HUES48 (cell line): ENCODE results near the gene DBN1.
A peak's percentile ranks its signal among the peaks of the same experiment; 100 is the strongest.

Experiments
- H3K27ac ChIP-seq: one replicate; pipeline ENCODE4 v1.7.0; 2013; ENCODE audit warnings: low read depth, low read length, inconsistent platforms
- H3K27me3 ChIP-seq: 2 replicates; pipeline ENCODE4 v1.6.1; 2013; ENCODE audit warnings: mild to moderate bottlenecking, low read length; ENCODE audit not compliant: control insufficient read depth, insufficient read depth
- H3K36me3 ChIP-seq: 2 replicates; pipeline ENCODE4 v1.6.1; 2013; ENCODE audit warnings: low read length; ENCODE audit not compliant: control insufficient read depth, insufficient read depth
- H3K4me1 ChIP-seq: 2 replicates; pipeline ENCODE4 v1.6.1; 2013; ENCODE audit warnings: mild to moderate bottlenecking, low read length; ENCODE audit not compliant: control insufficient read depth, insufficient read depth
- H3K4me3 ChIP-seq: 2 replicates; pipeline ENCODE4 v1.5.1; 2013; ENCODE audit warnings: mild to moderate bottlenecking, low read depth, low read length
- H3K9ac ChIP-seq: 2 replicates; pipeline ENCODE4 v1.6.1; 2013; ENCODE audit warnings: mild to moderate bottlenecking, low read depth, low read length, moderate library complexity
- H3K9me3 ChIP-seq: 2 replicates; pipeline ENCODE4 v1.6.1; 2013; ENCODE audit warnings: low read length; ENCODE audit not compliant: control insufficient read depth, insufficient read depth

DBN1 gene

DNA sequence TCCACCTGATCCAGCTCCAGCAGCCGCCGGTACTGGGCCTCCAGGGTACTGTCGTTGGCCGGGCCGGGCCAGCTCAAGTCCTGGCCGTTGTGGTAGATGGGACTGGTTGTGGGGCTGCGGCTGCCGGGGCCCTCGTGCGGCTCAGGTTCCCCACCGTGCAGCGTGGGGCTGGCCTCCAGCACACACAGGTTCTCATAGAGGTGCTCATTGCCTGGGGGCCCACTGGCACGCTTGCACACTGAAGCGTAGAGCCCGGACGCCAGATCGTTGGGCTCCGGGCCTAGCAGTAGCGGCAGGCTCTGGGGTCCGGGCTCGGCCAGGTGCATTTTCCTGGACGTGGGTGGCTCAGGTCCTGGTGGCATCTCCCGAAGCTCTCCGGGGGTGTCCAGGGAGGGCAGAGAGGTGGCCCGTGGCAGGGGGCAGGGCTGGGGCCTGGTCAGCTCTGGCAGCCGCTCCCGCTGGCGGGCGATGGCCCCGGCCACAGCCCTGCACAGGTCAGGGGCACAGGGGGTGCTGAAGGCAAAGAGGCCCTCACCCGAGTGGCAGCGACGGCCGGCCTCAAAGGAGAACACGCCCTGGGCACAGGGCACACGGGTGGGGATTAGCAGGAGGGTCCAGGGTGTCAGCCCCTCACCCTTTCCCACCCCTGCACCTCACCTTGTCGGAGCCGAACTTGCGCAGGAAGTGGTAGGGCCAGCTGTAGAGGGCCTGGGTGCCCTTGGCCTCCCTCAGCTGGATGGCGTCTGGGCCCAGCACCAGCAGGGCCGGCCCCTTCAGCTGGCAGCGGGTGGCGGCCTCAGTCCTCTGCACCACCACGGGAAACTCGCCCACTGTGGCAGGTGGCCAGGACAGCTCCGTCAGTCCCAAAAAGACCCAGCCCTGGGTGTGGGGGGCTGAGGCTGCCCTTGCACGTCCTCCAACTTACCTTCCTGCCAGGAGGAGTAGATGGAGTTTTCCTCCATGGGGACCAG, 30.9 kb upstream of the DBN1 start:
- Histone ChIP-seq H3K9me3 (no peaks in the 10 kb centered on the region), H3K4me3 (no peak overlapping the region), H3K27me3 (0 out of 2 replicates have a peak, but pooled peaks cover 6% of the 10 kb centered on the region), H3K9ac (no peak overlapping the region), H3K27ac (no peak overlapping the region), H3K4me1 (peaks cover 15% of the 10 kb centered on the region), H3K36me3 (peaks cover 8% of the 10 kb centered on the region; the same call in 1 of the 2 replicates)

DNA sequence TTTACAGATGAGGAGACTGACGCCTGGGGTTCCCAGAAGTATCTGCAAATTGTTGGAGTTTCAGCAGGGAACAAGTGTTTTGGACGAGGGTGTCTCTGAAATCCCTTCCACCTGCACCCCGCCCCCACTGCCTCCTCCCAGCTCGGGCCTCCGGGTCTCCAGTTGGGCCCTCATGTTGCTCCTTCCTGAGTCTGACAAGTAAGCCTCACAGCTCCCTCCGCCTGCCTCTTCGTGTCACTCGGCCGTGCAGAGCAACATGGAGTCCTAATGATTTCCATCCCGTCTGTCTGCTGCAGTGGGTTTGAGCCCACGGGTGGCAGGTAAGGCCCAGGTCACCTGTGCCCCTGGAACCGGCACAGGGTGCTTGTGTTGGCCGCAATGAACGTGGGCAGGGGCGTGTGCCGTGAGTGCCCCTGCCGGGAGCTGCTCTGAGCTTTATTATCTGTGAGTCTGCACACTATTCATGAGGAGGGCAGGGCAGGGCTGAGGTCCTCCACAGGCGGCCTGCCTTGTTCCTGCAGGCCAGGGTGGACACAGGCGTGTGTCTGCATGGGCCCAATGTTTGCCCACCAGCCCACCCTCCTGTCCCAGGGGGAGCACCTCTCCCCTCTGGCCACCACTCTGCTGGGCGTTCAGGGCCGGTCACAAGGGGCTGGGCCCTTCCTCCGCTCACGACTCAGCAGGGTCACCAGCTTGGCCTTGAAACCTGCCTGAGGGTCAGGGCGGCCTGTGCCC, 30.1 kb upstream of the DBN1 start:
- peaks cover 13% of the 10 kb centered on the region for H3K4me1 ChIP-seq

DNA sequence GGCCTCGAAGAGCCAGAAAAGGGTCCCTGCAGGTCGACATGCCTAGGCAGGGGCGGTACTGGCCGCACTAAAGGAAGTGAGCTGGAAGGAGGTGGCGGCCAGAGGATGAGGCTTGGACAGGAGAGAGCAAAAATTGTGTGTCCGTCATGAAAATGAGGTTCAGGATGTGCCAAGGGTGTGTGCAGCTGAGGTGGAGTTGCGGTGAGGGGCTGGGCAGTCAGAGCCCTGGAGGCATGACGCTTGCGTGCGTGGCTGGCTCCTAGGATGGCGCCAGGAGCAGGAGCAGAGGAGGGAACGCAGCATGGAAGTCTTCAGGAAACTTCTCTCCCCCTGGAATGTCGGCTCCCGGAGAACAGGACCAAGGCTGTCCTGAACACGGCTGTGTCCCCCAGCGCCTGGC, 29.5 kb upstream of the DBN1 start:
- Histone ChIP-seq H3K27me3 (peaks cover 16% of the 10 kb centered on the region), H3K4me3 (no peak overlapping the region), H3K9ac (no peak overlapping the region), H3K27ac (no peak overlapping the region), H3K4me1 (peaks cover 16% of the 10 kb centered on the region), H3K36me3 (no peaks in the 10 kb centered on the region), H3K9me3 (no peaks in the 10 kb centered on the region)

More for the DNA sequence above, 30.1 kb upstream of the DBN1 start:
- H3K27ac ChIP-seq: no peak overlapping the region
- no peaks in the 10 kb centered on the region for H3K9me3 ChIP-seq
- no peak overlapping the region for H3K4me3 ChIP-seq
- H3K9ac ChIP-seq: no peak overlapping the region
- peaks cover 12% of the 10 kb centered on the region for H3K27me3 ChIP-seq
- peaks cover 3% of the 10 kb centered on the region; the same call in 1 of the 2 replicates for H3K36me3 ChIP-seq

DNA sequence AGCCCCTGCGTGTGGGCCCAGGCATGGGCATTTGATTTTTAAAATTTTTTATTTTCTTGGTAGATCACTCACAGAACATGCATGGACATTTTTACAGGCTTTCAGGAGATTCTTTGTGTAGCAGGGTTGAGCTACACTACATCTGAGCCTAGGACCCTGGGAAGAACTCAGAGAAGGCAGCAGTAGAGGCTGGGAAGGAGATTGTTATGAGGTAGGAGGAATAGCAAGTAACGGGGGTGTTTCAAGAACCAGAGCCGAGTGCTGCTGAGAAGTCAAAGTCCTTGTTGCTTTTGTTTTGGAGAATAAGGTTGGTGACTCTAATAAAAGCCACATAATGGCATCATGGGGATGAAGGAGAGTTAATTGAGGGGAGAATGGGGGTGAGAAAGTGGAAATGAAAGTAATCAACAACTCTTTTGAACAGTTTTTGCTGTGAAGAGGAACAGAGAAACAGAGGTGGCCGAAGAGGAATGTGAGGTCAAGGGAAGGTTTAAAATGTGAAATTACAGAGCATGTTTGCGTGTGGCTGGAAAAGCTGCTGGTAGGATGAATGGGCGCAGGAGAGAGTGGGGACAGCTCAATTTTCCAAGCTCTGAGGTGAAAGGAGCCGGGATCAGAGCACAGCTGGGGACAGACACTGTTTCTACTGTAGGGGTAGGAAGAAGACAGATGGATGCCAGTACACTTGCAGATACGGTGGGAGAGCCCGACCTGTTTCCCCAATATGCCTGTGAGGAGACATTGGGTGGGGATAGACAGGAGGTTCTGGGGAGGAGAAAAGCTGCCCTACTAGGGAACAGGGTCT, 28.6 kb upstream of the DBN1 start:
- Histone ChIP-seq H3K9me3 (no peaks in the 10 kb centered on the region), H3K4me3 (no peak overlapping the region), H3K27me3 (peaks cover 16% of the 10 kb centered on the region), H3K9ac (no peak overlapping the region), H3K4me1 (peaks cover 16% of the 10 kb centered on the region), H3K27ac (no peak overlapping the region), H3K36me3 (no peaks in the 10 kb centered on the region)

DNA sequence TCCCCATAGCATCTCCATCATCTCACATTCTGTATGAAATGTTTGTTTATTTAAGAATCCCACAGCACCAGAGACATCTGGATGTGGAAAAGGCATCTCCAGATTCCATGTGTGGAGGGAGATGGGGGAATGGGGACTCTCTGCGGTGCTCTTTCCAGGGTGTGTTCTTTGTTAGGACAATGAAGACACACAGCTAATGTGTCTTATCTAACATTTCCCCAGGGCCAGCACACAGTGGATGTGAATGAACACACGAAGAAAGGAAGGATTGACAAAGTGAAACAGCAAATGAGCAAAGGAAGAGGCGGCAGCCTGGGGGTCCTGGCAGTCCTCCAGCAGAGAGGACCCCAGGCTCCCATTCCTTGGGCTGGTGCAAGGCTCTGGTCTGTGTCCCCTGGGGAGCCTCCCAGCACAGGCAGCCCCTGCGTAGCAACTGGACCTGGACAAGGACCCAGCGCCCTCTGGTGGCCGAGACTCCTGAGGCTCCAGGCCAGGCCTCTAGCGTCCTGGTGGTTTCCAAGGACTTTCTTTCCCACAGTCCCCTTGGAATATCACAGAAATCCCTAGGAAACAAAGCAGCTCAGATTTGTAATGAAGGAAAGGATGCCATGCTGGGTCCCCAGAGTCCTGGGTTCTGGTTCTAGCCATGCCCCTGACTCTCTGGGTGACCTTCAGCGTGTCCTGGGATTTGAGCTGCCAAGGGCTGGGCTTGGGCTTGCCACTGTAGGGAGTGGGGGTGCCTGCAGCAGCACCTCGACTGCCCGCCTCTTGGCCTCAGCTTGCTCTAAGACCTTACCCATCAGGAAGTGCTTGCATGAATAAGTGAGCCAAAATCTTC, 27.5 kb upstream of the DBN1 start:
- peaks cover 1% of the 10 kb centered on the region; the same call in 1 of the 2 replicates for H3K36me3 ChIP-seq
- H3K27me3 ChIP-seq: peaks cover 16% of the 10 kb centered on the region
- no peak overlapping the region for H3K4me3 ChIP-seq
- H3K27ac ChIP-seq: peak overlapping the region; percentile 5
- H3K9me3 ChIP-seq: no peaks in the 10 kb centered on the region
- peaks cover 23% of the 10 kb centered on the region for H3K4me1 ChIP-seq
- H3K9ac ChIP-seq: no peak overlapping the region

DNA sequence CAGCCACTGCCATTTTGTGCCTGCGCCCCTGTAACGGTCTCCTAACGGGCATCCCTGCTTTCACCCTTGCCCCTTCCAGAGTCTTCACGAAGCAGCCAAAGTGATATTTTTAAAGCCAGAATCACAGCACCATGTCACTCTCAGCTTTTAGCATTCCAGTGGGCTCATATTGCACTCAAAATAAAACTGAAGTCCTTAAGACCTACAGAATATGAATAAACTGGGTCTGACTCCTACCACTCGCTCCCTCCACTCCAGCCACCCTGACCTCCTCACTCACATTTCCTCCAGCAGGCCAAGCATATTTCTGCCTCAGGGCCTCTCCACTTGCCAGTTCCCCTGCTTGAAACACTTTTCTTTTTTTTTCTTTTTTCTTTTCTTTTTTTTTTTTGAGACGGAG, 26.4 kb upstream of the DBN1 start:
- Histone ChIP-seq H3K9me3 (no peaks in the 10 kb centered on the region), H3K9ac (no peak overlapping the region), H3K4me1 (peaks cover 33% of the 10 kb centered on the region), H3K27ac (no peak overlapping the region), H3K4me3 (no peak overlapping the region), H3K36me3 (peaks cover 5% of the 10 kb centered on the region; the same call in 1 of the 2 replicates), H3K27me3 (peaks cover 16% of the 10 kb centered on the region)

DNA sequence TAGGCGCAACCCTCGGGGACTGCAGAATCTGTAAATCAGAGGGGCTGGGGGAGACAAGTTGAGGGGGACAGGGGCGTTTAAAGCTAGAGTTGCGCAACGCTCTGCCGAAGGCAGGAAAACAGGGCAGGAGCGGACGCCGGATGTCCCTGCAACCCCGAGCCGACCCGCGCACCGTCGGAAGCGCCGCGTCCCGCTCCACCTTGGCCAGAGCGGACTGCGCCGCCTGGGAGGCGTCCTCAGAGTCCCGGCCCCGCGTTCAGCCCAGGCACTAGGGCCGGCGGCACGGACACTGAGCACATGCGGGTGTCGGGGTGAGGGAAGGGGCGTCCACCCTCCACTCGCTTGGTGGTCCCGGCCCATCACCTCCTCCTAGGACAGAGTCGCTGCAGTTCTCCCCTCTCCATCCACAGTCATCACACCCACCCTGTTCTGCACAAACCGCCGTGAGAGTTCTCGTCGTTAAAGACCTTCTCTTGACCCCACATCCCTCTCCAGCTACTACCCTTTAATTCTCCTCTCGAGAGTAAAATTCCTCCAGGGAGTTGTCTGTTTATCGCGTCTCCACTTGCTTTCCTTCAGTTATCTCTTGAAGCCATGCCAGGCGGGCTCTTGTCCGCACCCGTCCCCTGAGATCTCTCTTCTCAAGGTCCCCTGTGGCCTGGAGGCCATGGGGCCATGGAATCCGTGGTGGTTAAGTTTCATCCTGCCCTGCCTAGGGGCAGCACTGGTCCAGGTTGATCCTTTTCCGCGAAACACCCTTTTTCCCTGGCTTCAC, 24.8 kb upstream of the DBN1 start:
- Histone ChIP-seq H3K4me1 (peaks cover 41% of the 10 kb centered on the region), H3K27ac (peak overlapping the region; percentile 98), H3K27me3 (peaks cover 16% of the 10 kb centered on the region), H3K4me3 (peak overlapping the region; percentile 66), H3K9me3 (no peaks in the 10 kb centered on the region), H3K36me3 (peaks cover 16% of the 10 kb centered on the region), H3K9ac (no peak overlapping the region; the same call in 1 of the 2 replicates)

DNA sequence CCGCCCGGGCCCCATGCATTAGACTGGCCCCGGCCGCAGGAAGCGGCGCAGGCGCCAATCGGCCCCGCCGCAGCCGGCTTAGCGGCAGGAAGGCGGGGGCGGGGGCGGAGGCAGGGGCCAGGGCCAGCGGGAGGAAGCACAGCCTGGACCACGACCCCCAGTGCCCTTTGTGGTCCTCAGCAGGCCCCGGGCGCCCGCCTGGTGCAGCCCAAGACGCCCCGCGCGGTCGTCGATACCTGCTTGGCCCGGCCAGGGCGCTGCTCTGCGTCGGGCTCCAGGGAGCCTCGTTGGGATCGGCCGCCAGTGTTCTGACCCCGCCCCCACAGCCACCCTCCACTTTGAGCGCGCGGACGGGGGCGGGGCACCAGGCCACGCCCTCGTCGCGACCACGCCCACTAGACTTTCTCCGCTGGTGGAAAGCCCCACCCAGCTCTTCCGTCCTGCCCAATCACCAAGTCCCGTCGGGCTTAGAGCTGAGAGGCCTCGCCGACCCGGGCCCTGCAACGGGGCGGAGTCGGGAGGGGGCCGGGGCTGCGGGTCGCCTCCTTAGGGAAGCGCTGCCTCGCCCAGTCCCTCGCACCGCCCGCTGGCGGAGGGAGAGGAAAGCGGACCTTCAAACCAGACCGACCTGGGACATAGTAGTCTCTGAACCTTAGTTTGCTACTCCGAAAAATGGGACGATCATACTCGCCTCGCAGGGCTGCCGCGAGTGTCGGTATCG, 24.0 kb upstream of the DBN1 start, which contains the start of gene PDLIM7:
Gene PDLIM7 (minus strand): TSS at position 313 of the 721 bp plus-strand sequence. CDS start 1,092 bp downstream, outside the sequence.
- peaks cover 41% of the 10 kb centered on the region for H3K4me1 ChIP-seq

DNA sequence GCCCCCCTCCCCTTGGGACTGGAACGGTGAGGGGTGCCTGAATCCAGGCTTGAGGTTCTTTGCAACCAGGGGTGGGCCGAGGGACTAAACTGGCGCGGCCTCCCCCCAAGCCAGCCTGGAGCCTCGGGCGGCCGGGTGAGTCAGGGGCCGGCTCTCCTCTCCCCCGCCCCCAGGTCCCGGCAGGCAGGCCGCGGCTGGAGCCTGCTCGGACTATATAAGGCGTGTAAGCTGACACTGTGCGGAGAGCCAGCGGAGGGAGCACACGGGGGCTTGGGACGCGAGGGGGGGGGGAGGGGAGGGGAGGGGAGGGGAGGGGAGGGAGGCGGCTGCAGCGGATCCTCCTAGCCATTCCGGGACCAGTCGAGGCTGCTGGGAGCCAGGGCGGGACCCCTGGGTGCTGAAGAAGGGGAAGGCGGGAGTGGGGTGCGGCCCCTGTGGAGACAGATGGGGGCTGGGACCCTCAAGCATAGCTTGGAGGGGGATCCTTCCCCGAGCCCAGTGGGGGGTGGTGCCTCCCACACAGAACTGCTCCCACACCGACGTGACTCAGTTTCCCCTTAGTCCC, 23.4 kb upstream of the DBN1 start:
- Histone ChIP-seq H3K27me3 (peaks cover 16% of the 10 kb centered on the region), H3K9me3 (no peaks in the 10 kb centered on the region), H3K4me1 (peaks cover 41% of the 10 kb centered on the region), H3K4me3 (peak overlapping the region; percentile 74), H3K36me3 (peaks cover 28% of the 10 kb centered on the region), H3K27ac (peak overlapping the region; percentile 98), H3K9ac (peak overlapping the region; percentile 93)

More for the DNA sequence above, 24.0 kb upstream of the DBN1 start, which contains the start of gene PDLIM7:
- peaks cover 16% of the 10 kb centered on the region for H3K27me3 ChIP-seq
- H3K9ac ChIP-seq: peak within 1 kb of the TSS; percentile 93
- peak within 1 kb of the TSS; percentile 74 for H3K4me3 ChIP-seq
- H3K9me3 ChIP-seq: no peaks in the 10 kb centered on the region
- H3K27ac ChIP-seq: peak within 1 kb of the TSS; percentile 98
- H3K36me3 ChIP-seq: peaks cover 23% of the 10 kb centered on the region
